ENCODE measurements around the gene RWDD2A. TPM values are rescaled to one million over a fixed set of nuclear protein-coding genes. Genes with fewer than 3 reads are reported as not detected.

The RWDD2A gene
- polyA plus RNA-seq, 1 experiment = 4.4 TPM

DNA sequence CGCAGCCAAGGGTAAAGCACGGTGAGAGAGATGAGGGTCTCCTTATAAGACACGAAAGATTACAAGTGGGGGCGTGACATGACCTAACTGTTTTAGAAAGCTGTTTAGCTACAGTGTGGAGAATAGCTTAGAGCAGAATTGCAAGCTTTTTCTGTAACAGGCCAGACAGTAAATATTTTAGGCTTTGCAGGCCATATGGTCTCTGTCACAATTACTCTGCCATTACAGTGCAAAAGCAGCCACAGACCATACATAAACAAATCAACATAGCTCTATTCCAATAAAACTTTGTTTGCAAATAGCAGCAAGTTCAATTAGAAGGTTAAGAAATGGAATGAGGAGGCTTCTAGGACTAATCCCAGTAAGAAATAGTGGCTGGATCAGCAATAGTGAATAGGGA, 16.9 kb upstream of the RWDD2A start:
- Histone ChIP-seq H3K4me3 (ENCODE audit: low read depth, low read length) (no peak overlapping the region), H3K36me3 (ENCODE audit: control insufficient read depth, insufficient read depth, low read length) (peaks cover 12% of the 10 kb centered on the region), H3K27me3 (ENCODE audit: control insufficient read depth, insufficient read depth, low read length) (no peaks in the 10 kb centered on the region)
- TF ChIP-seq CTCF (IDR thresholded peaks at IDR 0.05; ENCODE audit: insufficient read depth, low read depth, low read length) = no peak
- no peak for DNase-seq (ENCODE audit: low read depth)
- CTCF ChIA-PET = interaction anchor here (1.0 kb wide), 1 partner anchor 110 kb away, joined by 3 read pairs; the partner anchor contains the start of gene UBE3D
- POLR2A ChIA-PET = interaction anchor here (0.6 kb wide), 1 partner anchor 75 kb away, joined by 3 read pairs; no protein-coding TSS in a partner anchor

GRCh38 chr6:83180426-83180950, 12.7 kb upstream of the RWDD2A start:
- no peaks in the 10 kb centered on the region for H3K27me3 ChIP-seq (ENCODE audit: control insufficient read depth, insufficient read depth, low read length)
- DNase-seq (ENCODE audit: low read depth) = no peak
- no peak overlapping the region for H3K4me3 ChIP-seq (ENCODE audit: low read depth, low read length)
- TF ChIP-seq CTCF (IDR thresholded peaks at IDR 0.05; ENCODE audit: insufficient read depth, low read depth, low read length) = no peak
- CTCF ChIA-PET = no interaction called here
- H3K36me3 ChIP-seq (ENCODE audit: control insufficient read depth, insufficient read depth, low read length) = peaks cover 13% of the 10 kb centered on the region
- POLR2A ChIA-PET = no interaction called here

DNA sequence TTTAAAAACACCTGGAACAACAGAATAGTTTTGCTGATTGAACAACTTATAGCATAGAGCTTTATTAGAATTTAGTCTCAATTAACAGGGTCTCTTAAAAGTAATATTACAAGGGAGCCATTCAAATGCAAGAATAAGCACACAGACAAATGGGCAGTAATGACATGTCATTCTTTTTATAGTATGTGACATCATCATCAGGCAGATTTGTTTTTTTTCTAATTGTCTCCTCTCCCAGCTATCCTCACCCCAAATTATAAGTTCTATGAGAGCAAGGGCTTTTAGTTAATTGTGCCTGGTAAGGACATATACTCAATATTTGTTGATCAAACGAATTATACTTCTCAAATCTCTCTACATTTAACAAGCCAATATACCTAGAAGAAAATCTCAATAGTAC, 11.0 kb upstream of the RWDD2A start:
- Histone ChIP-seq H3K36me3 (ENCODE audit: control insufficient read depth, insufficient read depth, low read length) (peaks cover 11% of the 10 kb centered on the region), H3K4me3 (ENCODE audit: low read depth, low read length) (no peak overlapping the region), H3K27me3 (ENCODE audit: control insufficient read depth, insufficient read depth, low read length) (no peaks in the 10 kb centered on the region)
- ChIA-PET POLR2A (no interaction called here), CTCF (no interaction called here)
- TF ChIP-seq CTCF (IDR thresholded peaks at IDR 0.05; ENCODE audit: insufficient read depth, low read depth, low read length) = no peak
- no peak for DNase-seq (ENCODE audit: low read depth)

GRCh38 chr6:83183082-83183828, 9.9 kb upstream of the RWDD2A start:
- no peak for TF ChIP-seq CTCF (IDR thresholded peaks at IDR 0.05; ENCODE audit: insufficient read depth, low read depth, low read length)
- no peaks in the 10 kb centered on the region for H3K27me3 ChIP-seq (ENCODE audit: control insufficient read depth, insufficient read depth, low read length)
- peaks cover 13% of the 10 kb centered on the region for H3K36me3 ChIP-seq (ENCODE audit: control insufficient read depth, insufficient read depth, low read length)
- ChIA-PET POLR2A (interaction anchor here (0.6 kb wide), 1 partner anchor 15 kb away, joined by 4 read pairs; no protein-coding TSS in a partner anchor), CTCF (interaction anchor here (0.8 to 2.2 kb wide), 5 partner anchors 23 to 331 kb away, joined by 3 to 11 read pairs (median 4); partner anchors contain the start of gene DOP1A)
- peak; percentile 87 for DNase-seq (ENCODE audit: low read depth)
- no peak overlapping the region for H3K4me3 ChIP-seq (ENCODE audit: low read depth, low read length)

DNA sequence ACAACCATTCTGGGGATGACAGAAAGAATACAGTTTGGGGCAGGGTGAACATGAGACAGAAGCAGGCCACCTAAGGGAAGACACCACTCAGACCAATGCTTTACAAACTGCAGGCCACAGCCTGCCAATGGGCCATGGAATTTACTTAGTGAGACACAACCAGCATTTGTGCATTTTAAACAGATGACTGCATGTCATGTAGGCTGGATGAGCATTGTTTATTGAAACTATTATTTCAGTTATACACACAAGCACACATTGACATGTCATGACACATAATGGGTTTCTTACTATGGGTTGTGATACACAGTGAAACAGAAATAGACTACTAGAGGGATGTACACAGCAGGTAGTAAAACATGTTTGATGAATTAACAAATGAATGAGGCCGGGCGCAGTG, 8.1 kb upstream of the RWDD2A start:
- Histone ChIP-seq H3K4me3 (ENCODE audit: low read depth, low read length) (no peak overlapping the region), H3K27me3 (ENCODE audit: control insufficient read depth, insufficient read depth, low read length) (no peaks in the 10 kb centered on the region), H3K36me3 (ENCODE audit: control insufficient read depth, insufficient read depth, low read length) (peaks cover 13% of the 10 kb centered on the region)
- TF ChIP-seq CTCF (IDR thresholded peaks at IDR 0.05; ENCODE audit: insufficient read depth, low read depth, low read length) = no peak
- CTCF ChIA-PET = interaction anchor here (0.8 to 2.2 kb wide), 2 partner anchors 31 to 119 kb away, joined by 3 to 11 read pairs; partner anchors contain the start of gene UBE3D
- POLR2A ChIA-PET = no interaction called here
- DNase-seq (ENCODE audit: low read depth) = no peak

All from BJ (cell line).